PC-3 (cell line): Measurements from ENCODE around the gene FGD4. TPM values are rescaled to one million over a fixed set of nuclear protein-coding genes. Genes with fewer than 3 reads are reported as not detected.

Experiments
- ATAC-seq: fragments of 200-7000 bp; cut with Tn5 transposase; 2 replicates; pipeline ENCODE4 v1.9.1; 2020; ENCODE audit warnings: mild to moderate bottlenecking, moderate library complexity
- BruUV-seq: library from RNA; stranded (reverse); fragments of 400-500 nt; replicated peaks from 2 replicates; lab custom pipeline; 2021; lab: Mats Ljungman, UMichigan
- CTCF ChIA-PET: fragments of 300-600 bp; sonication (Branson Sonifier 250); formaldehyde crosslinking; loops from one replicate; lab custom pipeline; 2022; ENCODE audit warnings: antibody characterized with exemption; lab: Charles Lee
- POLR2A ChIA-PET: fragments of 300-600 bp; sonication (Branson Sonifier 250); formaldehyde crosslinking; loops from one replicate; lab custom pipeline; 2022; ENCODE audit warnings: antibody characterized with exemption; ENCODE audit not compliant: unreplicated experiment; lab: Charles Lee
- DNase-seq: peaks from one replicate; pipeline ENCODE4 v3.0.0-alpha.2; 2015
- H2AFZ ChIP-seq: fragments of 300-600 bp; sonication (generic); 2 replicates; pipeline ENCODE4 v1.6.0; 2016; ENCODE audit warnings: antibody characterized with exemption, low read length
- H3F3A ChIP-seq: fragments of 300-600 bp; sonication (generic); one replicate; pipeline ENCODE4 v1.6.0; 2017; ENCODE audit warnings: antibody characterized with exemption, low read length, control low read depth, mild to moderate bottlenecking; ENCODE audit not compliant: unreplicated experiment
- H3K27ac ChIP-seq: fragments of 300-600 bp; sonication (generic); 2 replicates; pipeline ENCODE4 v1.5.1; 2016; ENCODE audit warnings: mild to moderate bottlenecking, low read length
- H3K27me3 ChIP-seq: fragments of 300-600 bp; sonication (generic); 2 replicates; pipeline ENCODE4 v1.6.1; 2016; ENCODE audit warnings: low read length, mixed read lengths
- H3K36me3 ChIP-seq: fragments of 300-600 bp; sonication (generic); 2 replicates; pipeline ENCODE4 v1.6.1; 2016; ENCODE audit warnings: low read depth, mixed run types, low read length, mixed read lengths
- H3K4me1 ChIP-seq: fragments of 300-600 bp; sonication (generic); 2 replicates; pipeline ENCODE4 v1.5.1; 2016; ENCODE audit warnings: low read length; ENCODE audit not compliant: insufficient read depth
- H3K4me2 ChIP-seq: fragments of 300-600 bp; sonication (generic); 2 replicates; pipeline ENCODE4 v1.6.0; 2016; ENCODE audit warnings: low read length
- H3K4me3 ChIP-seq: fragments of 300-600 bp; sonication (generic); 2 replicates; pipeline ENCODE4 v1.5.1; 2016; ENCODE audit warnings: mild to moderate bottlenecking, low read length, mixed read lengths
- H3K79me2 ChIP-seq: fragments of 300-600 bp; sonication (generic); 2 replicates; pipeline ENCODE4 v1.6.1; 2017; ENCODE audit warnings: low read length, mixed read lengths
- H3K9ac ChIP-seq: fragments of 300-600 bp; sonication (generic); 2 replicates; pipeline ENCODE4 v1.6.0; 2016; ENCODE audit warnings: mild to moderate bottlenecking, low read length
- H3K9me2 ChIP-seq: fragments of 300-600 bp; sonication (generic); replicated peaks from 2 replicates; pipeline ENCODE4 v1.6.1; 2016; ENCODE audit warnings: mixed run types, low read length, mixed read lengths
- H3K9me3 ChIP-seq: fragments of 300-600 bp; sonication (generic); 2 replicates; pipeline ENCODE4 v1.6.1; 2016; ENCODE audit warnings: low read length, mixed read lengths
- H4K20me1 ChIP-seq: fragments of 300-600 bp; sonication (generic); 2 replicates; pipeline ENCODE4 v1.6.1; 2016; ENCODE audit warnings: low read length, mixed read lengths
- EZH2 ChIP-seq: fragments of 300-600 bp; sonication (generic); IDR thresholded peaks from one replicate; pipeline ENCODE4 v1.6.1; 2017; ENCODE audit warnings: antibody characterized with exemption, mild to moderate bottlenecking, low read length; ENCODE audit not compliant: unreplicated experiment
- EZH2phosphoT487 ChIP-seq: fragments of 300-600 bp; sonication (generic); IDR thresholded peaks from 2 replicates; pipeline ENCODE4 v1.6.1; 2018; ENCODE audit warnings: mild to moderate bottlenecking, antibody characterized with exemption, low read length, borderline replicate concordance
- intact Hi-C: fragments of 100-400 bp; cut with micrococcal nuclease; formaldehyde crosslinking; loops from 2 replicates; pipeline ENCODE4 v1.9.0; 2023
- total RNA-seq: library from RNA; depleted of rRNA; stranded (reverse); fragments of >200 nt; gene quantifications from 2 replicates; pipeline ENCODE4 v1.2.3, GENCODE V29; 2014
- TF ChIP-seq, protein P1 (sequence below): fragments of 300-600 bp; sonication (generic); conservative IDR thresholded peaks from 2 replicates; pipeline ENCODE4 v1.5.1; 2017; ENCODE audit warnings: antibody characterized with exemption, low read depth, mild to moderate bottlenecking, low read length

Gene FGD4
- total RNA-seq, 1 experiment from 2014 or later = 3.9 TPM

DNA sequence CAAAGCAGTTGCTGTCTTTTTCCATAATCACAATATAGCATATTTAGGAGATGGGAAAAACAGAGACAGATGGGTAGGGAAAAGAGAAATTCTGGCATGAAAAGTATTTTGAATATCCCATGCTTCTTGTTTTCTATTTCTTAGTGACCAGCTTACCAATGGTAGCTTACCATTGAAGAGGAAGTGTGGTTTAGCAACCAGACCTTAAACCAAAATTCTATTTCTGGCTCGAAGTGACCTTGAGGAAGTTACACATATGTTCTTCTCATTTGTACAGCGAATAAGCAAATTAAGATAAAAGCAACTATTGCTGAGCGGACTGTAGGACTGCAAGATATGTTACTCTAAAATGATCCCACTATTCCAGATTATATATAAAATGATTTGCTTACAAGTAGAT lies 82.9 kb downstream of the FGD4 start:
- Histone ChIP-seq H3K9ac (no peak overlapping the region), H3K4me1 (0 out of 2 replicates have a peak, but pooled peaks cover 6% of the 10 kb centered on the region), H3K9me2 (no peaks in the 10 kb centered on the region), H3K4me2 (no peak overlapping the region), H3F3A (no peaks in the 10 kb centered on the region), H3K27ac (no peak overlapping the region), H4K20me1 (no peaks in the 10 kb centered on the region), H3K9me3 (no peaks in the 10 kb centered on the region), H2AFZ (no peak overlapping the region), H3K79me2 (no peaks in the 10 kb centered on the region), H3K27me3 (no peaks in the 10 kb centered on the region), H3K36me3 (no peaks in the 10 kb centered on the region), H3K4me3 (no peak overlapping the region)
- ChIA-PET CTCF (interaction anchor here (0.6 kb wide), 1 partner anchor 82 kb away, joined by 4 read pairs; no protein-coding TSS in a partner anchor), POLR2A (no interaction called here)
- no TSS peak for BruUV-seq
- TF ChIP-seq EZH2 = no peak
- no peak for TF ChIP-seq EZH2phosphoT487
- TF ChIP-seq, protein P1, sequence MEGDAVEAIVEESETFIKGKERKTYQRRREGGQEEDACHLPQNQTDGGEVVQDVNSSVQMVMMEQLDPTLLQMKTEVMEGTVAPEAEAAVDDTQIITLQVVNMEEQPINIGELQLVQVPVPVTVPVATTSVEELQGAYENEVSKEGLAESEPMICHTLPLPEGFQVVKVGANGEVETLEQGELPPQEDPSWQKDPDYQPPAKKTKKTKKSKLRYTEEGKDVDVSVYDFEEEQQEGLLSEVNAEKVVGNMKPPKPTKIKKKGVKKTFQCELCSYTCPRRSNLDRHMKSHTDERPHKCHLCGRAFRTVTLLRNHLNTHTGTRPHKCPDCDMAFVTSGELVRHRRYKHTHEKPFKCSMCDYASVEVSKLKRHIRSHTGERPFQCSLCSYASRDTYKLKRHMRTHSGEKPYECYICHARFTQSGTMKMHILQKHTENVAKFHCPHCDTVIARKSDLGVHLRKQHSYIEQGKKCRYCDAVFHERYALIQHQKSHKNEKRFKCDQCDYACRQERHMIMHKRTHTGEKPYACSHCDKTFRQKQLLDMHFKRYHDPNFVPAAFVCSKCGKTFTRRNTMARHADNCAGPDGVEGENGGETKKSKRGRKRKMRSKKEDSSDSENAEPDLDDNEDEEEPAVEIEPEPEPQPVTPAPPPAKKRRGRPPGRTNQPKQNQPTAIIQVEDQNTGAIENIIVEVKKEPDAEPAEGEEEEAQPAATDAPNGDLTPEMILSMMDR = no peak
- DNase-seq = no peak
- intact Hi-C loops = no loop called here
- no peak for ATAC-seq

- BruUV-seq = no TSS peak
- no peak overlapping the region for H3K4me3 ChIP-seq
- ATAC-seq = no peak
- H2AFZ ChIP-seq = no peak overlapping the region
- ChIA-PET CTCF (no interaction called here), POLR2A (no interaction called here)
- no peak for DNase-seq
- no peaks in the 10 kb centered on the region for H3F3A ChIP-seq
- no peaks in the 10 kb centered on the region for H3K79me2 ChIP-seq
- TF ChIP-seq EZH2 (no peak), EZH2phosphoT487 (no peak)
- TF ChIP-seq, protein P1 = no peak
- no peak overlapping the region for H3K4me2 ChIP-seq
- no peaks in the 10 kb centered on the region for H3K27me3 ChIP-seq
- no peaks in the 10 kb centered on the region for H3K36me3 ChIP-seq
- no peak overlapping the region for H3K9ac ChIP-seq
- H3K4me1 ChIP-seq = 0 out of 2 replicates have a peak, but pooled peaks cover 6% of the 10 kb centered on the region
- no peak overlapping the region for H3K27ac ChIP-seq
- no peaks in the 10 kb centered on the region for H3K9me3 ChIP-seq
- no peaks in the 10 kb centered on the region for H4K20me1 ChIP-seq
- H3K9me2 ChIP-seq = no peaks in the 10 kb centered on the region
- intact Hi-C loops = no loop called here
Observed at GRCh38 chr12:32483499-32483898, 84.1 kb downstream of the FGD4 start.

DNA sequence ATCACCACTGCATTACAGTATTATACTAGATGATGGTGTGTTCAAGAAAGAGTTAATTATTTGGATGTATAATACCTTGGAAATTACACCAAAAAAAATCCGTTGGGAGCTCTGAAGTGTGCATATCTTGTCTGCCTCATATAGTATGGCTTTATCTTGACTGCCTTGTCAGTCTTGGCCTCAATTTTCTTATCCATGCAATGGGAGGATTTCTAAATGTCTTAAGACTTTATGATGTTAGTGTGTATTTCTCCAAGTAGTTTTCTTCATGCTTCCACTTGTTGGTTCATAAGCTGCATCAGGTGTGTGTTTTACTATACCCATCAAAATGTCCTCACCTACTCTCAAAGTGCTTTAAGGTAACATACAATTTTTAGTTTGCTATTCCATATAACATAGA lies 84.6 kb downstream of the FGD4 start:
- no peak overlapping the region for H3K9ac ChIP-seq
- no peaks in the 10 kb centered on the region for H3K9me3 ChIP-seq
- intact Hi-C loops = no loop called here
- ChIA-PET POLR2A (no interaction called here), CTCF (no interaction called here)
- H3K9me2 ChIP-seq = no peaks in the 10 kb centered on the region
- no TSS peak for BruUV-seq
- H3K4me3 ChIP-seq = no peak overlapping the region
- H3K36me3 ChIP-seq = no peaks in the 10 kb centered on the region
- ATAC-seq (no peak), DNase-seq (no peak)
- no peak overlapping the region for H2AFZ ChIP-seq
- no peak overlapping the region for H3K27ac ChIP-seq
- no peaks in the 10 kb centered on the region for H3K27me3 ChIP-seq
- H3K79me2 ChIP-seq = no peaks in the 10 kb centered on the region
- TF ChIP-seq EZH2phosphoT487 (no peak), EZH2 (no peak)
- TF ChIP-seq, protein P1 = no peak
- no peak overlapping the region for H3K4me2 ChIP-seq
- 0 out of 2 replicates have a peak, but pooled peaks cover 6% of the 10 kb centered on the region for H3K4me1 ChIP-seq
- no peaks in the 10 kb centered on the region for H4K20me1 ChIP-seq
- H3F3A ChIP-seq = no peaks in the 10 kb centered on the region
